ENCODE measurements around the gene KLK4. TPM values are rescaled to one million over a fixed set of nuclear protein-coding genes. Genes with fewer than 3 reads are reported as not detected.
A peak's percentile ranks its signal among the peaks of the same experiment; 100 is the strongest.

Gene KLK4
- total and polyA plus RNA-seq, 2 of the 13 experiments (the other 11 are each of a cell fraction or from before 2014, with no cell fraction given) = not detected

DNA sequence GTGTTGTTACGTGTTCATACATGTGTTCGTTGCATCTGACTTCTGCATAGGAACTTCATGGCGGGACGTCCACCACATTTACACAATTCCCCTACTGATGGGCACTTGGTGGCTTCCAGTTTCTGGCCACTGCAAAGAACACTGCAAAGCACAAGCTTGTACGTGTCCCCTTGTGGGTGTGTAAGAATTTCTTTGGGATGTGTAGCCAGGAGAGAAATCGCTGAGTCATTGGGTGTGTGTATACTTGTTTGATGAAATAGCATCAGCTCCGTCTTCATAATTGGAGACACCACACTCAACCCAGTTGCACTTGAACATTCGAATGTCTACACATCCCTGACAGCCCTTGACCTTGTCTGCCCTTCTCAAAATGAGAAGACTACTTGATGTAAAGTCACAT is 22.4 kb upstream of the KLK4 start:
- Histone ChIP-seq H3K4me3 (replicated peaks in 1 of 3; ENCODE audit: insufficient read depth in 1 of 3, low read depth in 2 of 3, low read length in 3 of 3) (no peak overlapping the region), H2AFZ (ENCODE audit: low read length) (no peak overlapping the region), H3K36me3 (replicated peaks in 1 of 2; ENCODE audit: control insufficient read depth in 1 of 2, insufficient read depth in 2 of 2, low read length in 2 of 2) (no peaks in the 10 kb centered on the region), H3K27ac (ENCODE audit: extremely low read length, insufficient read depth, low read length) (no peak overlapping the region), H3K27me3 (ENCODE audit: control insufficient read depth in 1 of 2, insufficient read depth in 2 of 2, low read length in 2 of 2) (no peaks in the 10 kb centered on the region), H4K20me1 (ENCODE audit: insufficient read depth, low read length) (no peaks in the 10 kb centered on the region), H3K79me2 (ENCODE audit: insufficient read depth, low read length) (no peaks in the 10 kb centered on the region), H3K9me3 (ENCODE audit: low read length) (no peaks in the 10 kb centered on the region), H3K4me1 (ENCODE audit: insufficient read depth, low read length) (no peaks in the 10 kb centered on the region), H3K9ac (ENCODE audit: insufficient read depth, low read depth, low read length) (no peak overlapping the region), H3K4me2 (ENCODE audit: low read depth, low read length) (no peak overlapping the region)
- BruUV-seq (replicated peaks) = no TSS peak
- FAIRE-seq (no peak), ATAC-seq (no peak), DNase-seq (ENCODE audit: low spot score) (no peak)
- WGBS (ENCODE audit: low lambda C conversion rate) = 39% methylated on average over 8 of the region's 8 CpGs
- TF ChIP-seq ZNF512B (CRISPR knock-in tag; IDR thresholded peaks at IDR 0.05; ENCODE audit: borderline replicate concordance) = no peak
- no peak for TF ChIP-seq ELF1 (CRISPR knock-in tag; IDR thresholded peaks at IDR 0.05)
- no peak for TF ChIP-seq HDAC2 (CRISPR knock-in tag; IDR thresholded peaks at IDR 0.05)
- peak; percentile 36; the same call in 1 of the 2 replicates for TF ChIP-seq MAFF (IDR thresholded peaks at IDR 0.05; ENCODE audit: low read depth, low read length)
- no peak for TF ChIP-seq CCAR2 (optimal IDR thresholded peaks at IDR 0.05; ENCODE audit: low read depth, low read length)
- peak; percentile 70; the same call in 1 of the 2 replicates for TF ChIP-seq NFE2 (CRISPR knock-in tag; IDR thresholded peaks at IDR 0.05)
- peak; percentile 95 for TF ChIP-seq NFE2L2 (IDR thresholded peaks at IDR 0.05; ENCODE audit: low read length)
- TF ChIP-seq MAFK (conservative IDR thresholded peaks at IDR 0.05 in 1 of 2, IDR thresholded peaks at IDR 0.05 in 1 of 2; ENCODE audit: low read length in 2 of 2) = peak; percentile 73 to 75
- CTCF ChIA-PET (ENCODE audit: low intra/inter-chr PET ratio, low total read pairs) = no interaction called here
- intact Hi-C loops (cut with micrococcal nuclease; ENCODE audit: unreplicated experiment) (loop anchor here (10.0 kb wide), 2 partner anchors 81 to 171 kb away; partner anchors contain the start of genes CTU1 and KLK10), in situ Hi-C loops (cut with HindIII; ENCODE audit: extremely low pct_ligation_motif_present, low pct_unique_long_range_greater_than_20kb) (loop anchor here (5.0 to 25.0 kb wide), 2 partner anchors 84 to 154 kb away; partner anchors contain the start of genes KLK10 and KLK14)
- POLR2A ChIA-PET = no interaction called here
